WTC11 (cell line): ENCODE data around the gene HAPSTR1.
"Not testable (repeated sequence)": the region's sequence is repeated elsewhere in the genome, so short reads cannot be mapped to it uniquely, and the experiment has no call there.

Experiments
- CTCF ChIP-seq: fragments of 200-600 bp; IDR thresholded peaks from 2 replicates; pipeline ENCODE4 v1.8.0; 2022; ENCODE audit warnings: antibody characterized with exemption
- E2F4 ChIP-seq: sonication (generic); formaldehyde crosslinking; IDR thresholded peaks from 2 replicates; pipeline ENCODE4 v1.8.1; 2022; ENCODE audit warnings: low read depth, mild to moderate bottlenecking, moderate library complexity, missing genetic modification reagents, borderline replicate concordance

GRCh38 chr16:9078467-9079429 is 12.7 kb upstream of the HAPSTR1 start:
- not testable (repeated sequence) for TF ChIP-seq E2F4 (CRISPR knock-in tag); CTCF
